HG03108 (cell line): ENCODE results near the gene EMC8.

Experiments used
- ATAC-seq: cut with Tn5 transposase; IDR thresholded peaks from one replicate; pipeline ENCODE4 v1.9.1; 2021; ENCODE audit warnings: moderate library complexity; ENCODE audit not compliant: unreplicated experiment

EMC8 gene

GRCh38 chr16:85788819-85789218 is 10.5 kb downstream of the EMC8 start:
- ATAC-seq: no peak

DNA sequence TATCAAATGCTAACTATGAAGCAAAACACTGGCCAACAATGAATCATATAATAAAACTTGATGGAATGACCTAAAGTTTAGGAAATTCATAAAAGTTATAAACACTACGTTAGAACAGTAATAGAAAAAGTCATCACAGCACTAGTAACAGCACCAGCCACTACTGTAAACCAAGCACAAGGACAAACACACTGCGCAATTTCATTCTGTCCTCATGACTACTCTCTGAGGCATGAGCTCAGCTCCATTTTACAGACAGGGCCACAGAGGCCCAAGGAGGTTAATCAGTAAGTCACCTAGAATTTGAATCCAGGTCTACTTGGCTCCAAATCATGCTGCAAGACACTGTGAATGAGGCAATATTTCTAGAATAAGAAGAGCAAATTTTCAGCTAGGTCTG is 13.4 kb downstream of the EMC8 start:
- no peak for ATAC-seq

- ATAC-seq: no peak
Measured at GRCh38 chr16:85784813-85785212, 14.5 kb downstream of the EMC8 start.

- no peak for ATAC-seq
Measured at GRCh38 chr16:85783441-85783840, 15.9 kb downstream of the EMC8 start.

DNA sequence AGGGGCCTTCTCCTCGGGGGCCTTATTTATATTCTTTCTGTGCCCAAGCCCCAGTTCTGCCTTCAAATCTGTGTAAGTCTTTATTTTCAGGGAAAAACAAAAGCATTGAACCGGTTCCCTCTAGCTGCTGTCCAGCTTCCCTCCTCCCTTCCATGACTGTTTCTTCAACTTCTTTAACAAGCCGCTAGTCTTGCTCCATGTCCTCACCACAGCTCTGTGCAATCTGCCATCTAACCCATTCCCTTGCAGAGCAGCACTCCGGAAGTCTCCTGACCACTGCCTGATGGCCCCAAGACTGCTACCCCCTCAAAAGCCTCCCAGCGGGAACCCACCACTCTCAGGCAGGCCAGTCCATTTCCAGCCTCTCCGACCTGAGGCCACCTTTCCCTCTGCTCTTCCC is 16.9 kb downstream of the EMC8 start:
- no peak for ATAC-seq

GRCh38 chr16:85781695-85782370 is 17.5 kb downstream of the EMC8 start:
- ATAC-seq: no peak

DNA sequence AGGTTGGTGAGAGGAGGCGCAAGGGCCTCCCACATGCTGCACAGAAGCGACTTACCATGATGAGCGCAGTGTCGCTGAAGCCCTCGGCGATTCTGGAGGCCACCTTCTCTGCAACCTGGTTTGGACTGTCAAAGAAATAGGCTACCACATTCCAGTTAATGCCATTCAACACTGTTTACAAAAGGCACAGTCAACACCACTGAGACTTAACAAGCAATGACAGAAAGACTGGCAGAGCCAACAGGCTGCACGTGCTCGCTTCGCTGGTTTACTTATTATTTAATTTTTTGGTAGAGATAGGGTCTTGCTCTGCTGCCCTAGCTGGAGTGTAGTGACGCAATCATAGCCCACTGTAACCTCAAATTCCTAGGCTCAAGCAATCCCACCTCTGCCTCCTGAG is 18.2 kb downstream of the EMC8 start:
- ATAC-seq: no peak

- ATAC-seq: no peak
Measured at GRCh38 chr16:85780281-85780680, 19.1 kb downstream of the EMC8 start.

DNA sequence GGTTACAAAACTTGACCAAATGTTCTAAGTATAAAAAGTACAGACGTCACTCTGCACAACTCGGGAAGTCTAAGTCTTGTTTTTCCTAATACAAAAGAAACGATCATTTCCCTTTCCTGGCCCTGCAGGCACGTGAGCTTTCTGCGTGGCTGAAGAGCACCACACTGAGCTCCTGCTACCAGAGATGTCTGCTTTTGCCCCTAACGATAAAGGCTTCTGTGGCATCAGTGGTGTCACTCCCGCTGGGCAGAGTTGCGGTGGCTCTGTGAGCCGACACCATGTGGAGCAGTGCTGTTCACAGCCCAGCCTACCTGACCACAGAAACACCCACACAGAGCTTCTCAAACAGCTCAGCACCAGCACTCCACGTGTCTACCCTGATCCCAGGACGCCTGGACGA is 20.5 kb downstream of the EMC8 start:
- ATAC-seq: no peak

GRCh38 chr16:85777583-85778310 is 21.6 kb downstream of the EMC8 start:
- ATAC-seq: no peak

GRCh38 chr16:85774811-85775210 is 24.5 kb downstream of the EMC8 start:
- no peak for ATAC-seq

GRCh38 chr16:85774136-85774535 is 25.2 kb downstream of the EMC8 start:
- ATAC-seq: no peak

GRCh38 chr16:85773044-85773443 is 26.3 kb downstream of the EMC8 start:
- ATAC-seq: no peak

GRCh38 chr16:85770741-85771140 is 28.6 kb downstream of the EMC8 start:
- no peak for ATAC-seq

DNA sequence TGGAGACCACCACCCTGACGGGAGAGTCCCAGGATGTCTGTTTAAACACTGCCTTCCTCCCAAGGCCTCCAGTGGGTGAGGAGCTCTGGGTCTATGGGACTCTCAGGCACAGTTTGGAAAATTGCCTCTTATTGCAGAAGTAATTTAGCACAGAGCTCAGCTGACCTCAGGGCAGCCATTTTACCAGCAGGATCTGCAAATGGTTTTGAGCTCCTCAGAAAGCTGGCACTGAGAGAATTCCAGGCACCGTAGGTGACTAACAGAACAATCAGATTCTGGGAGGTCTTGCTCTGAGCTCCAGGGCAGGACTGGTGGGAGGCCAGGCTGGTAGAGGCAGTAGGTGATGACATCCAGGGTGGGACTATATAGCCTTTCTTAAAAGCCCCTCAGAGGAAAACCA is 31.1 kb downstream of the EMC8 start:
- ATAC-seq: no peak

DNA sequence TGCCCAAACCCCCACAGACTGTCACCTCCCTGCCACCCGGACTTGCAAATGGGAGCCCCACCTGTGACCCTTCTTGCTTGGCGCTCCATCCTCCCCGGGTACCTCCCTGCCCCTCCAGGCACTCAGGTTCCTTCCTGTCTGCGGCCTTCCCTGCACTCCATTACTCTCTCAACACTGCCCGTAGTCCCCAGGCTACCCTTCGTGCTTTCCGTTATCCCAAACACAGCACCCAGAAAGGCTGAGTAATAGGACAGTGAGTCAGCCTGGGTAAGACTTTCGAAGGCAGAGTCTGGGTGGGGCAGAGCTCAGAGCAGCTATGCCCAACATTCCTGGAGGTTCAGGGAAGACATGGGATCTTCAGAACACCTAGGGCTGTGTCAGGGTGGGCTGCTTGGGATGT is 31.8 kb downstream of the EMC8 start:
- no peak for ATAC-seq

GRCh38 chr16:85765767-85766166 is 33.6 kb downstream of the EMC8 start:
- no peak for ATAC-seq

- no peak for ATAC-seq
Measured at GRCh38 chr16:85765211-85765610, 34.1 kb downstream of the EMC8 start.

DNA sequence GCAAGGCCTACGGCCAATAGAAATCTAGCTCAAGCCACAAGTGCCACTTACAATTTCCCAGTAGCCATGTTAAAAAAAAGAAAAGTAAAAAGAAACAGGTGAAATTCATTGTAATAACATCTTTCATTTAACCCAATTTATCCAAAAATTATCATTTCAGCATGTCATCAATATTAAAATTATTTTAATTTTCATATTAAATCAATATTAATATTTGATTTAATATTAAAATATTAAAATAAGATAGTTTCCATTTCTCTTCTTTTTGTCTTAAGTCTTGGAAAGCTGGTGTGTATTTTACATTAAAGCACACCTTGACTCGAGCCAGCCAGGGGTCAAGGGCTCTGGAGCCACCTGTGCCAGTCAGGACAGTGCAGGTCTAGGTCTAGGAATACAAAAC is 35.7 kb downstream of the EMC8 start:
- no peak for ATAC-seq

- ATAC-seq: no peak
Measured at GRCh38 chr16:85762970-85763369, 36.4 kb downstream of the EMC8 start.

DNA sequence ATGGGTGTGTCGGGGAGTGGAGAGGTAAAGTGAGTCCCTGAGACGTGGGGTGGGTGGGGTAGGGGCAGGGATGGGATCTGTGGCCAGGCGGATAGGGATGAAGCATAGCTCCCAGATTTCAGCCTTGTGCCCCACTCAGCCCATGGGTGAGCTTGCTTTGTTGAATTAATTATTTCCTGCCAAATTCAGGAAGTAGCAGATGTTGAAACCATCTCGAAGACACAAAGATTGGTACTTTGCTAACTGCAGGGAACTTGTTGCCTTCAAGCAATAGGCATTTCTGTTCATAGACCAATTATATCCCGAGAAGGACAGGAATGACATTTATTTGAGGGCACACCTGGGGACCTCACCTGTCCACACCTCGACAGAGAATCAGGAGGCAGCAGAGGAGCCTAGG is 37.5 kb downstream of the EMC8 start:
- no peak for ATAC-seq

DNA sequence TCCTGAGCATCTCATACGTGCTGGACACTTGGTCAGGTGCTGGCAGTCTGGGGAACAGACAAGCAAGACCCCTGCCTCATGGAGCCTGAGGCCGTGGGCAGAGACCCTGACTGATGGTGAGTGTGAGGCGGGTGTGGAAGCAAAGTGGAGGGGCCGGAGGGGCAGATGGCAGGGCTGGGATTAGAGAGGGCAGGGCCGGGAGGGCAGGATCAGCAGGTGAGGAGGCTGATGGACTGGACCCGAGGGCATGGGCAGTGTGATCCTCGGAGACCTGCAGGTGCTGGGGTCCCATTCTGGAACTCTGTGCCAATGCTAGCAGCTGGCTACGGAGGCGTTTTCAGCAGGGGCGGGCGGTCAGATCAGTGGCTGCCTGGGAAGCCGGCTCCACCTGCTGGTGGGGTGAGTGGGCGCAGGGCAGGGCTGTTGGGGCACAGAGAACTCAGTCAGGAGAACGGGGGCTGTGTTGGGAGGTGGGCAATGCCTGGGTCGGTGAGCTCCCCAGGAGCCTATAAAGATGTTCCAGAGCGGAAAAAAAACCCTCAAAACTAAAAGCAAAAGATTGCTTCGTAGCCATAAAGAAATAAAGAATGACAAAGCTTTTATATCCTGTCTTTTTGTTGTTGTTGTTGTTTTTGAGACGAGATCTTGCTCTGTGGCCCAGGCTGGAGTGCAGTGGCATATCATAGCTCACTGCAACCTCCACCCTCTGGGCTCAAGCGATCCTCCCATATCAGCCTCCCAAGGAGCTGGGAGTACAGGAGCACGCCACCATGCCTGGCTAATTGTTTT is 39.5 kb downstream of the EMC8 start:
- no peak for ATAC-seq
